GM19025 (cell line): ENCODE results near the gene B4GALT6.

ENCODE experiments used
- ATAC-seq: cut with Tn5 transposase; IDR thresholded peaks from one replicate; pipeline ENCODE4 v1.9.1; 2021; ENCODE audit warnings: mild to moderate bottlenecking, low read depth, moderate library complexity; ENCODE audit not compliant: unreplicated experiment

Gene B4GALT6

DNA sequence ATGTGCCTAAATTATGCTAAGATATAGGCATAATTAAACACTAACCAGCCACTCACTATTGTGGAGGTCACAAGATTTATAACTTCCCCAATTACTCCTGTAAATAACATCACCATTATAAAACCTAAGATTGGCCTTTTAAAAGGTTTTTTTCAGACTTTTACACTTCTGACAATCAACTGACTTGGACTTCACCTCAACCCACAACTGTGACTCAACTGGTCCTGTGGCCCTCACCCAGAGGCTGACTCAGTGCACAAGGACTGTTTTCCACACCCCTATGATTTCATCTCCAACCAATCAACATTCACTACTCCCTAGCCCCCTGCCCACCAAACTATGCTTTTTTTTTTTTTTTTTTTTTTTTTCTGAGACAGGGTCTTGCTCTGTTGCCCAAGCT is 81.1 kb downstream of the B4GALT6 start:
- no peak for ATAC-seq

DNA sequence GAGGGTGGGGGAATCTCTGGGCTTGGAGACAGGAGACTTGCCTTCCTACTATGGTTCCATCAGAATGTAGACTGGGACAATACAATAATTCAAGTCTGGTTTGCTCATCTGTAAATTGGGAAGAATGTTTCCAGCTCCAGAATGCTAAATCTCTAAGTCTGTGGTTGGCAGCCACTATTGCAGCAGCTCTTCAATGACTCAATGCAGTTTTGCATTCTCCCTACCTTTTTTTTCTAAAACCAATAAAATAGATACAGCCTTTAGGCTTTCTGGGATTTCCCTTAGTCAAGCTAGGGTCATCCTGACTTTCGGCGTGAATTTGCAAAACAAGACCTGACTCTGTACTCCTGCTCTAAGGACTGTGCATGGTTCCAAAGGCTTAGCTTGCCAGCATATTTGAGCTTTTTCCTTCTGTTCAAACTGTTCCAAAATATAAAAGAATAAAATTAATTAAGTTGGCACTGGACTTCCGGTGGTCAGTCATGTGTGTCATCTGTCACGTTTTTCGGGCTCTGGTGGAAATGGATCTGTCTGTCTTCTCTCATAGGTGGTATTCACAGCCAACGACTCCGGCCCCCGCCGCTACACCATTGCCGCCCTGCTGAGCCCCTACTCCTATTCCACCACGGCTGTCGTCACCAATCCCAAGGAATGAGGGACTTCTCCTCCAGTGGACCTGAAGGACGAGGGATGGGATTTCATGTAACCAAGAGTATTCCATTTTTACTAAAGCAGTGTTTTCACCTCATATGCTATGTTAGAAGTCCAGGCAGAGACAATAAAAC is 86.2 kb downstream of the B4GALT6 start:
- no peak for ATAC-seq

DNA sequence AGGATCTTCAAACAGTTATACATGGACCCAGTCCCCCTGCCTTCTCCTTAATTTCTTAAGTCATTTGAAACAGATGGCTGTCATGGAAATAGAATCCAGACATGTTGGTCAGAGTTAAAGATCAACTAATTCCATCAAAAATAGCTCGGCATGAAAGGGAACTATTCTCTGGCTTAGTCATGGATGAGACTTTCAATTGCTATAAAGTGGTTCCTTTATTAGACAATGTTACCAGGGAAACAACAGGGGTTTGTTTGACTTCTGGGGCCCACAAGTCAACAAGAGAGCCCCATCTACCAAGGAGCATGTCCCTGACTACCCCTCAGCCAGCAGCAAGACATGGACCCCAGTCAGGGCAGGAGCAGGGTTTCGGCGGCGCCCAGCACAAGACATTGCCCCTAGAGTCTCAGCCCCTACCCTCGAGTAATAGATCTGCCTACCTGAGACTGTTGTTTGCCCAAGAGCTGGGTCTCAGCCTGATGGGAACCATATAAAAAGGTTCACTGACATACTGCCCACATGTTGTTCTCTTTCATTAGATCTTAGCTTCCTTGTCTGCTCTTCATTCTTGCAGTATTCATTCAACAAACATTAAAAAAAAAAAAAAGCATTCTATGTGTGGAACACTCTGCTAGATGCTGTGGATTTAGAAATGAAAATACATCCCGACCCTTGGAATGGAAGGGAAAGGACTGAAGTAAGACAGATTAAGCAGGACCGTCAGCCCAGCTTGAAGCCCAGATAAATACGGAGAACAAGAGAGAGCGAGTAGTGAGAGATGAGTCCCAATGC is 88.1 kb downstream of the B4GALT6 start:
- no peak for ATAC-seq

DNA sequence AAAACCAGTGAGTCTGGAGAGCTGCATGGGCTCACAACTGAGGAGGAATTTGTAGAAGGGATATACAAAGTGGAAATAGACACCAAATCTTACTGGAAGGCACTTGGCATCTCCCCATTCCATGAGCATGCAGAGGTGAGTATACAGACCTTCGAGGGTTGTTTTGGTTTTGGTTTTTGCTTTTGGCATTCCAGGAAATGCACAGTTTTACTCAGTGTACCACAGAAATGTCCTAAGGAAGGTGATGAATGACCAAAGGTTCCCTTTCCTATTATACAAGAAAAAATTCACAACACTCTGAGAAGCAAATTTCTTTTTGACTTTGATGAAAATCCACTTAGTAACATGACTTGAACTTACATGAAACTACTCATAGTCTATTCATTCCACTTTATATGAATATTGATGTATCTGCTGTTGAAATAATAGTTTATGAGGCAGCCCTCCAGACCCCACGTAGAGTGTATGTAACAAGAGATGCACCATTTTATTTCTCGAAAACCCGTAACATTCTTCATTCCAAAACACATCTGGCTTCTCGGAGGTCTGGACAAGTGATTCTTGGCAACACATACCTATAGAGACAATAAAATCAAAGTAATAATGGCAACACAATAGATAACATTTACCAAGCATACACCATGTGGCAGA is 89.1 kb downstream of the B4GALT6 start:
- no peak for ATAC-seq

DNA sequence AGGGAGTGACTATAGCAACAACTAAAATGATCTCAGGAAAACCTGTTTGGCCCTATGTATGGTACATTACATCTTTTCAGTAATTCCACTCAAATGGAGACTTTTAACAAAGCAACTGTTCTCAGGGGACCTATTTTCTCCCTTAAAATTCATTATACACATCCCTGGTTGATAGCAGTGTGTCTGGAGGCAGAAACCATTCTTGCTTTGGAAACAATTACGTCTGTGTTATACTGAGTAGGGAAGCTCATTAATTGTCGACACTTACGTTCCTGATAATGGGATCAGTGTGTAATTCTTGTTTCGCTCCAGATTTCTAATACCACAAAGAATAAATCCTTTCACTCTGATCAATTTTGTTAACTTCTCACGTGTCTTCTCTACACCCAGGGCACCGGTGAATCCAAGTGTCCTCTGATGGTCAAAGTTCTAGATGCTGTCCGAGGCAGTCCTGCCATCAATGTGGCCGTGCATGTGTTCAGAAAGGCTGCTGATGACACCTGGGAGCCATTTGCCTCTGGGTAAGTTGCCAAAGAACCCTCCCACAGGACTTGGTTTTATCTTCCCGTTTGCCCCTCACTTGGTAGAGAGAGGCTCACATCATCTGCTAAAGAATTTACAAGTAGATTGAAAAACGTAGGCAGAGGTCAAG is 91.7 kb downstream of the B4GALT6 start:
- no peak for ATAC-seq

DNA sequence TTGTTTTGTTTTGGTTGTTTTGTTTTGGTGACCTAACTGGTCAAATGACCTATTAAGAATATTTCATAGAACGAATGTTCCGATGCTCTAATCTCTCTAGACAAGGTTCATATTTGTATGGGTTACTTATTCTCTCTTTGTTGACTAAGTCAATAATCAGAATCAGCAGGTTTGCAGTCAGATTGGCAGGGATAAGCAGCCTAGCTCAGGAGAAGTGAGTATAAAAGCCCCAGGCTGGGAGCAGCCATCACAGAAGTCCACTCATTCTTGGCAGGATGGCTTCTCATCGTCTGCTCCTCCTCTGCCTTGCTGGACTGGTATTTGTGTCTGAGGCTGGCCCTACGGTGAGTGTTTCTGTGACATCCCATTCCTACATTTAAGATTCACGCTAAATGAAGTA is 92.8 kb downstream of the B4GALT6 start, which contains the start of gene TTR:
Gene TTR (plus strand): TSS at position 250 of the 400 bp plus-strand sequence. CDS start 26 bp downstream, at position 276.
- ATAC-seq: no peak

DNA sequence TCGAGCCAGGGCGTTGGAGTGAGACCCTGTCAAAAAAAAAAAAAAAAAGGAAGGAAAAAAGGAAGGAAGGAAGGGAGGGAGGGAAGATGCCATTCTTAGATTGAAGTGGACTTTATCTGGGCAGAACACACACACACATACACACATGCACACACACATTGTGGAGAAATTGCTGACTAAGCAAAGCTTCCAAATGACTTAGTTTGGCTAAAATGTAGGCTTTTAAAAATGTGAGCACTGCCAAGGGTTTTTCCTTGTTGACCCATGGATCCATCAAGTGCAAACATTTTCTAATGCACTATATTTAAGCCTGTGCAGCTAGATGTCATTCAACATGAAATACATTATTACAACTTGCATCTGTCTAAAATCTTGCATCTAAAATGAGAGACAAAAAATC is 93.3 kb downstream of the B4GALT6 start:
- ATAC-seq: no peak

DNA sequence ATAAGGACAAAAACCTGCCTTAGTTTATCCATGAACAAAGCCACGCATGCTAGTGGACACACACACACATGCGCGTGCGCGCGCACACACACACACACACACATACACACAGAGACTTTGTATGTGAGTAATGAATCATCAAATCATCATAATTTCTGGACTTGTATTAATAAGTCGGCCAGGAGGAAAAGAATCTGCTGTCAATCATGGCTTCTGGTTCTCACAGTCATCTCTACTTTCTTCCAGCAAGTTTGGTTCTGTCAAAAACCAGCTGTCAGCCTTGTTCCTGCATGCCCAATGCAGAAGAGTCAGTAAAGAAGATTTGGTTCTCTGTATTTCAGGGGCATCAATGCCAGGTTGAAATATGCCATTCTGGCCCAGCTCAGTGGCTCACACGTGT is 93.8 kb downstream of the B4GALT6 start:
- no peak for ATAC-seq

DNA sequence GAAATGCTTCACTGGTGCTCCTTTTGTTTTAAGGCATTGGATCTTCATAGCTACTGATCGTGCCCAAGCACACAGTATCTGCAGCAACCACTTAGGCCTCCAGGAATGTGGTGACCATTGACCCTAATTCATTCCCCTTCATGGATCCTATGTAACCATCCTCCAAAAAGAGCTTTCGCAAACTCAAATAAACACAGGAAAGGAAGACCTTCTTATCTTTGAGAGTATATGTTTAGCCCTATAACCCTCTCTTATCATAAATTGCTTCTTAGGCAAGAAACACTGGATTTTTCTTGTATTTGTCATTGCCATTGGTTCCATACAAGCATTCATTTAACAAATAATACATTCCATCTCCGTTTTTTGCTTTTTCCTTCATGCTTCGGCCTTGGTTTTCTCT is 96.9 kb downstream of the B4GALT6 start:
- no peak for ATAC-seq

DNA sequence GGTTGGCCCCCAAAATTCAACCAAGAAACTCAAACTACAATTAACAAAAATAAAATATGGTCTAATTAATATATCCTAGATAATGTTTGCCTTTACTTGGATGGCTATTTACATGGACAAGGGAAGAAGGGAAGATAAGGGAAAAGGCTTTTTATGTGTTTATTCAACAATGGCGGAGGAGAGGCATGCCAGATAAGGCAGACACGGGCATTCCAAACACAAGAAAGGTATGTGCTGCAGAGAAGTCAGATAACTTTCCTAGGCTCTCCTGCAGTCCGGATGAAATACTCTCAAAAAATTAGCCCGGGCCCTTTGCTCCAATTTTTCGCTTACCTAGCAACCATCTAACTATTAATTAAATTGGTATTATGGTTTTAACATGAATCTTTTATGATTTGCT is 97.8 kb downstream of the B4GALT6 start:
- ATAC-seq: no peak

DNA sequence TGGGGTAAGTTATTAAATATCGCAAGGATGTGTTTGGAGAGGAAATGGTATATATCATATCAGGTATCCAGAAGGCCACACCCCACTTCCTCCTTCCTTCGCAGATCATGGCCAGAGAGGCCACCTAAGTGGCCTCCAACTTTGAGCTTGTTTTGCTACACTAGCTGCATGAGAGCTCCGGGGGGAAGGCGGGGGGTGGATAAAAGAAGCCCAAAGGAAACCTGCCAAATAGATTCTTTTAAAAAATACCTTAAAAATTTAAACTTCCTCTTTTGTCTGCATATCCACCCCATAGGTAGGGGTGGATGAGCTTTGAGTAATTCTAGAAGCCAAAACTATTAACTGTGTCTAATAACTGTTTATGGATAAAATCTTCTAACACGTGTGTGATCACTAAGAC is 98.4 kb downstream of the B4GALT6 start:
- ATAC-seq: no peak

DNA sequence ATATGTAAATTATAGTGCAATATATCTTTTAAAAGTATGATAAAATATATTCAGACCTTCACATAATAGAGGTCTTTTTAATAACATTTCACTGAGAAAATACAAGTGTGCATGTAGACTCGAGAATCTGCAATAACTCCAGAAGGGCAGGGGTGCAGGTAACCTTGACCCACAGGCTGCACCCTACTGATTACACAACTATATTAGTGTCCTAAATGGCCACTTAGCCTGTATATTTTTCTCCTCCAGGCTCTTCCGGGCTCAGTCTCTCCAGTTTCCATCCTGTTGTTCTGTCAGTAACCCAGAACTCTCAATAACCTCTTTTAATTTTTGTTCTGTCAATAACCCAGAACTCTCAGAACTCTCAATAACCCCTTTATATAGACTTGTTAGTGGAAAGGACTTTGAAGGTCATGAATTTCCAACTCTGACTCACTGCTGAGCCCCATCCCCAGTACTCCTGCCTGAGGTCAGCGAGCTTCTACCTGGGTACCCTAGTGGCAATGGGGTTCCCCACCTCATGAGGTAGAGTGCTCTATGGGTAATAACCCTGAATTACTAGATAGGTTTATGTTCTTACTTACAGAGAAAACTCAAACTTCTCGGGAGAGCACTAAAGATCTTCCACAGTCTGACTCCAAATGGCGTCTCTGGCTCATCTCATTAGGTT is 101.1 kb downstream of the B4GALT6 start:
- no peak for ATAC-seq

DNA sequence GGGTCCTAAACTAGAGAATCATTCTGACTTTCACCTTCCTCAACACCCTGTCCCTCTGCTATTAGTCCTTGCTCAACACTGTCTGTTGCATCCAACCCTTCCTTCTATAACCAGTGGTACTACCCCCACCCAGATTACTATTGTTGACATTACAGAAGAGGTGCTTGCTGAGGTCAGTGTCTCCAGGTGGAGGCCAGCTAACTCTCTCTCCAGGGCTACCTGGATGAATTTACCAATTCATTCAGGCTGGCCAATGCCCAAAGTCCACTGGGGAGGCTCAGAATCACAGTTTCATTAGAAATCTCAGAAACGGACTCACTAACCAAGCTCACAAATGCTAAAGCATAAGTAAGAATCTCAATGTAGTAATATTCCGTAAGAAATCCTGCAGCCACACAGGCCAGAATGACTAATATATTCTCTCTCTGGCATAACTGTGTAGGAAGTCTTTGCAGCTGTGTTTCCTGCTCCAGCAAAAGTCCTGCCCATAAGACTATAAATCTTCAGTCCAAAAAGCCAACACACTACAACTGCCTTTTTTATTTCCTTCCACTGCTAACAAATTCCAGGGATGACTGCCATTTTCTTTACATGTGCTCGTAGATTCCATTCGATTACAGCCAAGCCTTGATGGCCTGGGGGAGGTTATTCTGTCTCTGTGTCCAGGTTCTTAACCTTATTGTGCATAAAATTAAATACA is 102.7 kb downstream of the B4GALT6 start:
- ATAC-seq: no peak

DNA sequence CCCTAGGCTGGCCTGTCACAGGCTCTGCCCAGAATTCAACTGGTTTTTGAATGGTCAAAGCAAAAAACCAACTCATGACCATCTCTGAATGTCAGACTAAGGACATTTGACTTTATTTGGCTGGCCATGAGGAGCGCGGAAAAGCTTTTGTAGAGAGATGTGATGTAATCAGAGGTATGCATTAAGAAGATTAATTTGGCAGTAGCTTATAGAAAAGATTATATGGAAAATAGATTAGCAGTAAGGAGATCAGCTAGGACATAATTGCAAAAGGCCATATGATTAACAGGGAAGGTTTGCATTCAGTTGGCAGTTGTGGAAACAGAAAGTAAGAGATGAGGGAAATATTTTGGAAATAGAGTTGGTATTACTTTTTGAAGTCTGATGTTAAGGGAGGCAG is 105.0 kb downstream of the B4GALT6 start:
- ATAC-seq: no peak

DNA sequence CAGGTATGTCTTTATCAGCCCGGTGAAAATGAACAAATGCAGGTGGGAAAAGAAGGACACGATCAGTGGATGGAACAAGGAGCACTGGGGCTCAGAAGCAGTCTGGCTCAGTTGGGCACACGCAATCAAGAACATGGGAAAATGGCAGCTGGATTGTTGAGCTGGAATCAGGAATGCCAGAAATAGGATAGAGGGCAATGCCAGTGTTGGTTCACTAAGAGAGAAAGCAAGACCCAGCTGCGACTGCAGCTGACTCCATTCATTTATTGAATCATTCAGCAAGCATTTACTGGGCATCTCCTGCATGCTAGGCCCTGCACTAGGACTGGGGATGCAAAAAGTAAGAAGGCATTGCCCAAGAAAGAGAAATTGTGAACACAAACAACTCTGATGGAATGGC is 106.3 kb downstream of the B4GALT6 start:
- no peak for ATAC-seq

DNA sequence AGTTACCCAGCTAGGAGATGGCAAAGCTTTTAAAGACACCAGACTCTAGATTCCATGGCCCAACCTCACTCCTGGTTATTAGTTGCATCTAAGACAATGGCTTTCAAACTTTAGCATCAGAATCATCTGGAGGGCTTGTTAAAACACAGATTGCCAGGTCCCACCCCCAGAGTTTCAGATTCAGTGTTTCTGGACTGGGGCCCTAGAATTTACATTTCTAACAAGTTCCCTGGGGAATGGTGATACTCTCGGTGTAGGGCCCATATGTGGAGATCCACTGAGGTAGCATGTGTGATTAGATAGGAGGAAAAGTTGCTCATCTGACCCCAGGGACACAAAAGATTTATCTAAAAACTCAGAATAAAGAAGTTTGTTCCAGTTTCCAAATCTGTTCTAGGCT is 107.2 kb downstream of the B4GALT6 start:
- no peak for ATAC-seq

DNA sequence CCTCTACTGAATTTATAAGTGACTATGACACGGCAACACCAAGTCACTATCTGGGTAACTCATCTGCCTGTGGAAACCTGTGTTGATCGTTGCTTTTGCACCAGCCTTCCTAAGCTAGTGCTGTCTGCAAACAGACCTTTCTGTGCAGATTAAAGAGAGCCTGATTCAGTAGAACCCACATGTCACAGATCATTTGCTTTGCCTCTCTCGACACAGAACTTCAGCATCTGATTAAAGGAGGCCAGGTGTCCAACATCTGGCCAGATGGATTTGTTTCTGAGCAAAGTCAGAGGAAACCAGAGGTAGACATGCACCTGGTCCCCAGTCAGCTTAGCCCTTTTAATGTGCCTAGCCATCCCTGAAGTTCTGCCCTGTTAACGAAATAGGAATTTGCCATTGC is 107.7 kb downstream of the B4GALT6 start:
- no peak for ATAC-seq

DNA sequence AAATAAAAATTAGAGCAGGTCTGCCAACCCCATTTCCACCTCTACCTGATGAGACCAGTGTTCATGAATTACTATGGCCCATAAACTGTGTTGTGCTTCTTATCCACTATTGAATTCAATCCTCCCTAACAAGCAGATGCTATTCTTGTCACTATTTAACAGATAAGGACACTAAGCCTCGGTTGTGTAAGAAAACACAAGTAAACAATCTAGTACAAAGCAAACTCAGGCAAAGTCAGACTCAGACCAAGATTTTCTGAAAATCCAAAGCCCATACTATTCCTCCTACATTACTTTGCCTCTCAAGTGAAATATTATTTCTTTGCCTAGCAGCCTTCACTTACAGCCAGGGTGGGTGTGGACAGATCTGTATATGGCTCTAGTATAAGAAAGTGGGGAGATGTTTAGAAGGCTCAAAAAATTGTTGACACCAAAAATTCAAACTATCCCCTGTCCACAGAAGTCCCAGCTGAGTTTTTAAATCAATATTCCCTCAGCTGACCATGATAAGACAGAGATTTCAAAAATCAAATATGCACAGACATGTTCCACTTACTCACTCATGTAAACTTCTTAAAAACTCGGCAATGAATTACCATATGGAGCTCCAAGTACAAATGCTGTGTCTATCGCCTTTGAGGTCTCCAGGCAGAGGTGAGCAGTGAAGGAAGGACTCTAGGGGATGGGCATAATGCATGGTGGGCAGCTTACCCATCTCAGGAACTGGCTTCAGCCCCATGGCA is 108.7 kb downstream of the B4GALT6 start:
- no peak for ATAC-seq

DNA sequence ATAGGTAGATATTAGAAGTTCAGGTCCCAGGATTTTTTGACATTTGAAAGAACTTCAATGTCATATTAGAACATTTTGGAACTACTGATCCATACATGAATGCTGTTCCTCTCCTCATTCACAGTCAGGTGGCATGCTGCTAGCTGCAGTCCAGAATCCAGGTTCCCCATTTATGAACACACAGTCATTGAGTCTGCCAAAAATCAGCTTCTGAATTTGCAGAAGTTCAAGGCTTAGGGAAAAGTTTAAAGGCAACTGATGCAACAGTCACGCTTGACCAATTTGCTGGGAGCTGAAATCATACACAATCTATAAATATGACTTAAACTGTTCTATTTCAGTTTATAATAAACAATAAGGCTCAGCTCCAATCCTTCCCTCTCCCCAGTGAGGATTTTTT is 110.0 kb downstream of the B4GALT6 start:
- ATAC-seq: no peak
